ENCODE measurements around the gene SLC39A8. TPM values are rescaled to one million over a fixed set of nuclear protein-coding genes. Genes with fewer than 3 reads are reported as not detected.

The SLC39A8 gene
- total and polyA plus RNA-seq, 4 donors = 14.6 to 50.5 (median 22.6) TPM

GRCh38 chr4:102259081-102259480 is 86.2 kb downstream of the SLC39A8 start (continued):
- TF ChIP-seq JUND (IDR thresholded peaks at IDR 0.05) = no peak
- TF ChIP-seq, protein P1, sequence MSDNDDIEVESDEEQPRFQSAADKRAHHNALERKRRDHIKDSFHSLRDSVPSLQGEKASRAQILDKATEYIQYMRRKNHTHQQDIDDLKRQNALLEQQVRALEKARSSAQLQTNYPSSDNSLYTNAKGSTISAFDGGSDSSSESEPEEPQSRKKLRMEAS (IDR thresholded peaks at IDR 0.05) = no peak
- TF ChIP-seq ZBTB33 (IDR thresholded peaks at IDR 0.05) = no peak
- TF ChIP-seq TAF1 (conservative IDR thresholded peaks at IDR 0.05) = no peak
- TF ChIP-seq YY1 (IDR thresholded peaks at IDR 0.05) = no peak

- TF ChIP-seq HNF4G (IDR thresholded peaks at IDR 0.05) (no peak), ZBTB33 (IDR thresholded peaks at IDR 0.05) (no peak), TAF1 (conservative IDR thresholded peaks at IDR 0.05) (no peak), SP1 (IDR thresholded peaks at IDR 0.05) (no peak)
- TF ChIP-seq, protein P1 (IDR thresholded peaks at IDR 0.05) = no peak
- TF ChIP-seq, protein P2, sequence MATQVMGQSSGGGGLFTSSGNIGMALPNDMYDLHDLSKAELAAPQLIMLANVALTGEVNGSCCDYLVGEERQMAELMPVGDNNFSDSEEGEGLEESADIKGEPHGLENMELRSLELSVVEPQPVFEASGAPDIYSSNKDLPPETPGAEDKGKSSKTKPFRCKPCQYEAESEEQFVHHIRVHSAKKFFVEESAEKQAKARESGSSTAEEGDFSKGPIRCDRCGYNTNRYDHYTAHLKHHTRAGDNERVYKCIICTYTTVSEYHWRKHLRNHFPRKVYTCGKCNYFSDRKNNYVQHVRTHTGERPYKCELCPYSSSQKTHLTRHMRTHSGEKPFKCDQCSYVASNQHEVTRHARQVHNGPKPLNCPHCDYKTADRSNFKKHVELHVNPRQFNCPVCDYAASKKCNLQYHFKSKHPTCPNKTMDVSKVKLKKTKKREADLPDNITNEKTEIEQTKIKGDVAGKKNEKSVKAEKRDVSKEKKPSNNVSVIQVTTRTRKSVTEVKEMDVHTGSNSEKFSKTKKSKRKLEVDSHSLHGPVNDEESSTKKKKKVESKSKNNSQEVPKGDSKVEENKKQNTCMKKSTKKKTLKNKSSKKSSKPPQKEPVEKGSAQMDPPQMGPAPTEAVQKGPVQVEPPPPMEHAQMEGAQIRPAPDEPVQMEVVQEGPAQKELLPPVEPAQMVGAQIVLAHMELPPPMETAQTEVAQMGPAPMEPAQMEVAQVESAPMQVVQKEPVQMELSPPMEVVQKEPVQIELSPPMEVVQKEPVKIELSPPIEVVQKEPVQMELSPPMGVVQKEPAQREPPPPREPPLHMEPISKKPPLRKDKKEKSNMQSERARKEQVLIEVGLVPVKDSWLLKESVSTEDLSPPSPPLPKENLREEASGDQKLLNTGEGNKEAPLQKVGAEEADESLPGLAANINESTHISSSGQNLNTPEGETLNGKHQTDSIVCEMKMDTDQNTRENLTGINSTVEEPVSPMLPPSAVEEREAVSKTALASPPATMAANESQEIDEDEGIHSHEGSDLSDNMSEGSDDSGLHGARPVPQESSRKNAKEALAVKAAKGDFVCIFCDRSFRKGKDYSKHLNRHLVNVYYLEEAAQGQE (IDR thresholded peaks at IDR 0.05) = no peak
- no peak overlapping the region for H3K9ac ChIP-seq (ENCODE audit: low read depth in 1 of 2, low read length in 2 of 2)
- WGBS = 87% methylated on average over 3 of the region's 3 CpGs
- H3K27ac ChIP-seq (ENCODE audit: low read depth in 1 of 2, low read length in 2 of 2) = no peak overlapping the region
- H3K9me3 ChIP-seq (ENCODE audit: control insufficient read depth in 4 of 4, low read length in 3 of 4) = no peaks in the 10 kb centered on the region
- peaks cover 0 to 10% (median 2%) of the 10 kb centered on the region in 4 donors for H3K4me1 ChIP-seq (ENCODE audit: control insufficient read depth in 4 of 4, insufficient read depth in 4 of 4, low read length in 3 of 4)
- no peaks in the 10 kb centered on the region for H3K27me3 ChIP-seq (ENCODE audit: control insufficient read depth in 4 of 4, insufficient read depth in 4 of 4, low read length in 3 of 4)
- H3K36me3 ChIP-seq (ENCODE audit: control insufficient read depth in 4 of 4, insufficient read depth in 3 of 4, low read depth in 1 of 4, low read length in 3 of 4) = no peaks in the 10 kb centered on the region
- H3K4me3 ChIP-seq (ENCODE audit: low read depth in 1 of 3, low read length in 3 of 3) = no peak overlapping the region
- DNase-seq (ENCODE audit: low spot score) = no peak
These were observed 89.0 kb downstream of the SLC39A8 start for GRCh38 chr4:102256321-102256720.

- no peak overlapping the region for H3K4me3 ChIP-seq (ENCODE audit: low read depth in 1 of 3, low read length in 3 of 3)
- H3K9me3 ChIP-seq (ENCODE audit: control insufficient read depth in 4 of 4, low read length in 3 of 4) = no peaks in the 10 kb centered on the region
- peaks cover 0 to 3% (median 0%) of the 10 kb centered on the region in 4 donors for H3K4me1 ChIP-seq (ENCODE audit: control insufficient read depth in 4 of 4, insufficient read depth in 4 of 4, low read length in 3 of 4)
- WGBS = 44% methylated on average over 2 of the region's 2 CpGs
- H3K27me3 ChIP-seq (ENCODE audit: control insufficient read depth in 4 of 4, insufficient read depth in 4 of 4, low read length in 3 of 4) = no peaks in the 10 kb centered on the region
- H3K27ac ChIP-seq (ENCODE audit: low read depth in 1 of 2, low read length in 2 of 2) = no peak overlapping the region
- H3K9ac ChIP-seq (ENCODE audit: low read depth in 1 of 2, low read length in 2 of 2) = no peak overlapping the region
- H3K36me3 ChIP-seq (ENCODE audit: control insufficient read depth in 4 of 4, insufficient read depth in 3 of 4, low read depth in 1 of 4, low read length in 3 of 4) = no peaks in the 10 kb centered on the region
- TF ChIP-seq, protein P3, sequence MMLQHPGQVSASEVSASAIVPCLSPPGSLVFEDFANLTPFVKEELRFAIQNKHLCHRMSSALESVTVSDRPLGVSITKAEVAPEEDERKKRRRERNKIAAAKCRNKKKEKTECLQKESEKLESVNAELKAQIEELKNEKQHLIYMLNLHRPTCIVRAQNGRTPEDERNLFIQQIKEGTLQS (IDR thresholded peaks at IDR 0.05) = no peak
- TF ChIP-seq EGR1 (IDR thresholded peaks at IDR 0.05; ENCODE audit: low read depth in 2 of 2) = no peak
- no peak for TF ChIP-seq GABPA (IDR thresholded peaks at IDR 0.05 in 1 of 2, conservative IDR thresholded peaks at IDR 0.05 in 1 of 2)
- TF ChIP-seq NR2F2 (IDR thresholded peaks at IDR 0.05) = no peak
- no peak for TF ChIP-seq HNF4A (conservative IDR thresholded peaks at IDR 0.05)
- no peak for TF ChIP-seq FOXA1 (IDR thresholded peaks at IDR 0.05)
- TF ChIP-seq, protein P2 (IDR thresholded peaks at IDR 0.05) = no peak
- TF ChIP-seq, protein P1 (IDR thresholded peaks at IDR 0.05) = no peak
- TF ChIP-seq RAD21 (IDR thresholded peaks at IDR 0.05) = no peak
- TF ChIP-seq ZBTB33 (IDR thresholded peaks at IDR 0.05) = no peak
- DNase-seq (ENCODE audit: low spot score) = no peak
These were observed 91.4 kb downstream of the SLC39A8 start for GRCh38 chr4:102253860-102254259.
